Nephron progenitor cell (in vitro differentiated cells): Measurements from ENCODE around the gene GALNT18.

Source experiments
- DNase-seq: peaks from one replicate; pipeline ENCODE4 v3.0.0; 2021
- H3K27ac Mint-ChIP-seq: 2 replicates; pipeline ENCODE4 v1.8.0; 2021; ENCODE audit warnings: mild to moderate bottlenecking, moderate library complexity, mixed read lengths
- H3K27me3 Mint-ChIP-seq: 2 replicates; pipeline ENCODE4 v1.8.0; 2021; ENCODE audit warnings: mild to moderate bottlenecking, low read depth, mixed read lengths; ENCODE audit not compliant: poor library complexity
- H3K36me3 Mint-ChIP-seq: 2 replicates; pipeline ENCODE4 v1.8.0; 2021; ENCODE audit warnings: low read depth, mixed read lengths
- H3K4me1 Mint-ChIP-seq: 2 replicates; pipeline ENCODE4 v1.8.0; 2021; ENCODE audit warnings: mixed read lengths
- H3K4me3 Mint-ChIP-seq: 2 replicates; pipeline ENCODE4 v1.8.0; 2021; ENCODE audit warnings: mild to moderate bottlenecking, moderate library complexity, mixed read lengths
- H3K9me3 Mint-ChIP-seq: 2 replicates; pipeline ENCODE4 v1.8.0; 2021; ENCODE audit warnings: mild to moderate bottlenecking, moderate library complexity, mixed read lengths
- TF ChIP-seq, protein P1 (sequence below): fragments of 200-600 bp; sonication (generic); IDR thresholded peaks from 2 replicates; pipeline ENCODE4 v1.5.0; 2021; ENCODE audit warnings: antibody characterized with exemption

Gene GALNT18

DNA sequence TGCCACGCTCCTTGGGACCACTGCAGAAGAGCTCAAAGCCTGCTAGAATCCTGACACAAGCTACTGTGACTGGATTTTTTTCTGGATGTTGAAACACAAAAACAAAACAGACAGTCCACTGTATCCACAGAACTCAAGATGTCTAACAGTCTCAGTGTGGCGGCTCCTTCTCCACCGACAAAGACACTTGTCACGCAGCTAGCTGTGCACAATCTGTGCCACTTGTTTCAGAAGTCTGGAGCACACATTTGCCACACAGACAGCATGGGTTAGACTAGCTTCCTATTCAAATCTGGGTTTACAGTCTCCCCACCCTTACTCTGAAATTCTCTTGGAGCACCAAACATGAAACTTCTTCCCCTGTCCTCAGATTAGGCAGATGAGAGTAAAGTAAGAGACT, 99.2 kb downstream of the GALNT18 start:
- H3K27ac Mint-ChIP-seq: no peak overlapping the region
- no peak overlapping the region for H3K4me3 Mint-ChIP-seq
- H3K9me3 Mint-ChIP-seq: no peaks in the 10 kb centered on the region
- no peaks in the 10 kb centered on the region for H3K36me3 Mint-ChIP-seq
- TF ChIP-seq, protein P1, sequence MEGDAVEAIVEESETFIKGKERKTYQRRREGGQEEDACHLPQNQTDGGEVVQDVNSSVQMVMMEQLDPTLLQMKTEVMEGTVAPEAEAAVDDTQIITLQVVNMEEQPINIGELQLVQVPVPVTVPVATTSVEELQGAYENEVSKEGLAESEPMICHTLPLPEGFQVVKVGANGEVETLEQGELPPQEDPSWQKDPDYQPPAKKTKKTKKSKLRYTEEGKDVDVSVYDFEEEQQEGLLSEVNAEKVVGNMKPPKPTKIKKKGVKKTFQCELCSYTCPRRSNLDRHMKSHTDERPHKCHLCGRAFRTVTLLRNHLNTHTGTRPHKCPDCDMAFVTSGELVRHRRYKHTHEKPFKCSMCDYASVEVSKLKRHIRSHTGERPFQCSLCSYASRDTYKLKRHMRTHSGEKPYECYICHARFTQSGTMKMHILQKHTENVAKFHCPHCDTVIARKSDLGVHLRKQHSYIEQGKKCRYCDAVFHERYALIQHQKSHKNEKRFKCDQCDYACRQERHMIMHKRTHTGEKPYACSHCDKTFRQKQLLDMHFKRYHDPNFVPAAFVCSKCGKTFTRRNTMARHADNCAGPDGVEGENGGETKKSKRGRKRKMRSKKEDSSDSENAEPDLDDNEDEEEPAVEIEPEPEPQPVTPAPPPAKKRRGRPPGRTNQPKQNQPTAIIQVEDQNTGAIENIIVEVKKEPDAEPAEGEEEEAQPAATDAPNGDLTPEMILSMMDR: no peak
- H3K27me3 Mint-ChIP-seq: peaks cover 13% of the 10 kb centered on the region
- DNase-seq: no peak
- H3K4me1 Mint-ChIP-seq: peaks cover 19% of the 10 kb centered on the region

DNA sequence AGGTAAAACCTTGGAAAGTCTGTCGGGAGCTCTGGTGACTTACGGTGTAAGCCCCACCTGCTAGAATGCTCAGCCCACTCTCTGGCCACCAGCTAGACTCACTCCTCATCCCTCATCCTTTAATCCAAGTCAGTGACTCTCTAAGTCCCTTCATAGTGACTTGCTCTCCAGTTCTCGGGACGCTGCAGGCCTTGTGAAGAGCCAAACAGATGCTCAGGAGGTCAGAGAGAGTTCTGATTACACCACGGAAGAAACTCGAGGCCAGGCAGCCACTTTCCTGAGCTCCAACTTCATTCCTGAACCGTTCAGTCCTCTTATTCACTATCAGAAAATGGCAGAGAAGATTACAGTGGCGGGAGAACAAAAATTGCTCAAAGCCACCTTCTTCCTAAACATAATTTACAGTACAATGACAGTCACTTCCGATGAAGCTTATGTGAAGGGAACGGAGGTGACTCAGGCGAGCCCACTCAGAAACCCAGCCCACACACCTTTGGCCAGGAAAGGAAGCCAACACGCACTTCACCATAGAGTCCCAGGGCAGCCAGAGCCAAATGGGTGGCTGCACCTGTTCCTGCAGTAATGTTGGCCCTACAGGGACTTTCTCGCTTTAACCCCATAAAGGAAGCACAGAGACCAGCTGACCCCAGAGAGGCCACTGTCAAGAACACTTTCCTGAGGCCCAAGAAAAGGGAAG, 100.4 kb downstream of the GALNT18 start:
- no peaks in the 10 kb centered on the region for H3K36me3 Mint-ChIP-seq
- peaks cover 13% of the 10 kb centered on the region for H3K27me3 Mint-ChIP-seq
- peaks cover 19% of the 10 kb centered on the region for H3K4me1 Mint-ChIP-seq
- no peak overlapping the region for H3K4me3 Mint-ChIP-seq
- H3K9me3 Mint-ChIP-seq: no peaks in the 10 kb centered on the region
- TF ChIP-seq, protein P1: no peak
- no peak for DNase-seq
- peak overlapping the region; percentile 67 for H3K27ac Mint-ChIP-seq

DNA sequence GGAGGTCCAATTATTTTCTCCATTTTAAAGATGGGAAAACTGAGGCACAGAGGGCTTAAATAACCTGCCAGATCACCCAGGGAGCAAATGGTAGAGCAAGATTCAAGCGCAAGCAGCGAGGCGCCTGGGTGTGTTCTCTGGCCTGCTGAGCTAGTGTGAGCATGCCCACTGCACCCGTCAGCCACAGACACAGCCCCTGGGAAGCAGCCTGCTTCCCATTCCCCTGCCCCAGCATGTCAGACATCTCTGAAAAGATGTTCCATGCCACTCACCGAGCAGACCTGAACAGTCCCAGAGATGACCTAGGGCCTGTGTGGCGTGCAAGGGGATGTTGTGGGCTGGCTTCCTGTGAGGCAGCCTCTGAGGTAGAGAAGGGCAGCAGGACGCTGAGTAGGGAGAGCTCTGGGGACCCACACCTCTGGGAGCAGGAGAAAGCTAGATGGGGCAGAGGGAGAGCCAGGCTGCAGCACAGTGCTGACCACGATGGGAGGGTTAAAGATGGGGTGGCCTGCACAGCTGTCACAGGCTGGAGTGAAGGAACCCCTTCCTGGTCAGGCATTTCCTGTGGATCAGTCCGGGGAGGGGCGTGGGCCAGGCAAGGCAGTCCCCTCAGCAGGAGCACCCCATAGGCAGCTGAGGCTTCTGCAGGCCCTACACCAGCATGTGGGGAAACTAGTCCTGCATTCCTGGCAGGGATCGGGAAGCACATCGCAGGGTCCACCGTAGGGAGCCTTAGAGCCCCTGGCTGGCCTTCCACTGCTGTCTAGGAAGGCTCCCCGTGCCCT, 101.4 kb downstream of the GALNT18 start:
- no peaks in the 10 kb centered on the region for H3K9me3 Mint-ChIP-seq
- peak overlapping the region; percentile 21 for H3K27ac Mint-ChIP-seq
- no peak for DNase-seq
- no peaks in the 10 kb centered on the region for H3K36me3 Mint-ChIP-seq
- H3K4me1 Mint-ChIP-seq: peaks cover 19% of the 10 kb centered on the region
- no peak overlapping the region for H3K4me3 Mint-ChIP-seq
- TF ChIP-seq, protein P1: no peak
- H3K27me3 Mint-ChIP-seq: peaks cover 13% of the 10 kb centered on the region

DNA sequence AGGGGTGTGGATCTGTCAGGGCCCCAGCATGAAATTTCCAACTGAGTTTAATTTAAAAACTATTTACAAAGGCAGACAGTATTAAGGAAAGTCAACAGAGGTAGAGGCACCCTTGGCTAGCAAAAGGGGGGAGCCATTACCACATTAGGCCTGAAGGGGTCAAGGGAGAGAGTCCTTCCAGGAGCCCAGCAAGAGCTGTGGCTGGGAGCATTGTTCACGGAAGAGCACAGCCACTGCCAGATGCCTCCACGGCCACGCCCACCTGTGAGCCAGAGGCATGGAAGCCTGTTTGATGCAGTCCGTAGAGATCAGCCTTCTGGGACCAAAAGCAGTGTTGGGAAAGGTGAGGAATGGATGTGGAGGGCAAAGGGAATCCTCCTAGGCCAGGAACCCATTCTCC, 102.6 kb downstream of the GALNT18 start:
- Mint-ChIP-seq H3K36me3 (no peaks in the 10 kb centered on the region), H3K9me3 (no peaks in the 10 kb centered on the region), H3K27me3 (peaks cover 13% of the 10 kb centered on the region), H3K4me1 (peaks cover 29% of the 10 kb centered on the region), H3K4me3 (no peak overlapping the region), H3K27ac (no peak overlapping the region)
- no peak for DNase-seq
- TF ChIP-seq, protein P1: no peak

DNA sequence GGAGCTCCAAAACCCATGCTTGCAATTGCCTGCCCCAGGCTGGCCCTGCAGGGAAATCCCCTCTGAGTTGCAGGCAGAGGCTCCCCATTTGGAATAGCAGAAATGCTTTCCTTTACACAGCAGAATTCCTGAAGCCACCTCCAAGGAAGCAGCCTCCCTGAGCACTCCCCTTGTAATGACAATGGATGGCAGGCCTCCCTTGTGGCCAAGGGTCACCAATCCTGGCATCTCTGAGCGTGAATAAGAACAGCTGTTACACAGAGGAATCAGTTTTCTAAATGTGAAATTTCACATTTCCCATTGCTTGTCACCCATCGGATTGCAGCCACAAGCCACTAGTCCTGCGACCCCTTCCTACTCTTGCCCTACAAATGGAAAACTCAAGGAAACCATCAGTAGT, 107.6 kb downstream of the GALNT18 start:
- H3K4me1 Mint-ChIP-seq: peaks cover 44% of the 10 kb centered on the region
- no peaks in the 10 kb centered on the region for H3K36me3 Mint-ChIP-seq
- H3K4me3 Mint-ChIP-seq: no peak overlapping the region
- no peak for DNase-seq
- H3K27me3 Mint-ChIP-seq: peaks cover 6% of the 10 kb centered on the region
- TF ChIP-seq, protein P1: no peak
- peak overlapping the region; percentile 65 for H3K27ac Mint-ChIP-seq
- no peaks in the 10 kb centered on the region for H3K9me3 Mint-ChIP-seq

DNA sequence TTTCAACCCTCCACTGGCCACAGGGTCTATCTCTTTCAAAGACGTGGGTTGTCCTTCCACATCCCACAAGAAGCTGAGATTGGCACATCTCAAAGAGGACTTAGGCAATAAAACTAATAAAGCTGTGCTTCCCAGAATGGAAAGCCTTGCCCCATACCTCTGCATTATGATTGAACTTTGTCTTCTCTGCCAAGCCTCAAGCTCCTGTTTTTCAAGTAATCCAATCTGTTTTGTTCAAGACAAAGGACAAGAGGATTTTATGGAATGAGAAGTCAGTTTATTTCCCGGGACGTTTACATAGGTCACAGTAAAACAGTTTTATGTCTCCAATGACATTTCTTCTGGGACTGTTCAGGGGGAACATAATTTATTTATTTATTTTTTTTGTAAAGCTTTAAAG, 108.4 kb downstream of the GALNT18 start:
- Mint-ChIP-seq H3K27me3 (peaks cover 6% of the 10 kb centered on the region), H3K27ac (no peak overlapping the region), H3K9me3 (no peaks in the 10 kb centered on the region), H3K36me3 (no peaks in the 10 kb centered on the region), H3K4me3 (no peak overlapping the region), H3K4me1 (peaks cover 44% of the 10 kb centered on the region)
- DNase-seq: no peak
- TF ChIP-seq, protein P1: no peak
